H9 (cell line): ENCODE measurements around the gene CHD3. TPM values are rescaled to one million over a fixed set of nuclear protein-coding genes. Genes with fewer than 3 reads are reported as not detected.

Source experiments
- DNase-seq: peaks from one replicate; pipeline ENCODE4 v3.0.0-alpha.2; 2017
- H2AFZ ChIP-seq: one replicate; pipeline ENCODE4 v1.6.1; 2013; ENCODE audit warnings: mild to moderate bottlenecking, low read length, control low read depth, moderate library complexity
- H2AK5ac ChIP-seq: 2 replicates; pipeline ENCODE4 v1.6.1; 2013; ENCODE audit warnings: low read length, control low read depth, mixed read lengths; ENCODE audit not compliant: insufficient read length
- H2BK120ac ChIP-seq: one replicate; pipeline ENCODE4 v1.6.1; 2013; ENCODE audit warnings: low read depth, mild to moderate bottlenecking, low read length, control low read depth, inconsistent platforms; ENCODE audit not compliant: poor library complexity, severe bottlenecking
- H2BK12ac ChIP-seq: 2 replicates; pipeline ENCODE4 v1.6.1; 2013; ENCODE audit warnings: low read length, control low read depth, mixed read lengths, low read depth; ENCODE audit not compliant: insufficient read length
- H2BK15ac ChIP-seq: 2 replicates; pipeline ENCODE4 v1.6.1; 2013; ENCODE audit warnings: low read depth, low read length, control low read depth
- H2BK20ac ChIP-seq: one replicate; pipeline ENCODE4 v1.6.1; 2013; ENCODE audit warnings: low read depth, mild to moderate bottlenecking, low read length, control low read depth, inconsistent platforms; ENCODE audit not compliant: poor library complexity, severe bottlenecking
- H2BK5ac ChIP-seq: 2 replicates; pipeline ENCODE4 v1.6.1; 2013; ENCODE audit warnings: low read length, control low read depth, mixed read lengths; ENCODE audit not compliant: insufficient read length
- H3K14ac ChIP-seq: 2 replicates; pipeline ENCODE4 v1.6.1; 2013; ENCODE audit warnings: low read length, control low read depth; ENCODE audit not compliant: insufficient read depth
- H3K18ac ChIP-seq: 2 replicates; pipeline ENCODE4 v1.6.1; 2013; ENCODE audit warnings: low read depth, mild to moderate bottlenecking, mixed read lengths, low read length, control low read depth; ENCODE audit not compliant: insufficient read length
- H3K23ac ChIP-seq: 2 replicates; pipeline ENCODE4 v1.6.1; 2013; ENCODE audit warnings: low read length, control low read depth, mixed read lengths, low read depth; ENCODE audit not compliant: insufficient read length
- H3K23me2 ChIP-seq: 2 replicates; pipeline ENCODE4 v1.6.1; 2013; ENCODE audit warnings: low read depth, mild to moderate bottlenecking, mixed read lengths, low read length, control low read depth; ENCODE audit not compliant: insufficient read length, poor library complexity, severe bottlenecking
- H3K27ac ChIP-seq: 2 replicates; pipeline ENCODE4 v1.5.1; 2013; ENCODE audit warnings: low read length, control low read depth, mixed read lengths, low read depth; ENCODE audit not compliant: insufficient read length
- H3K27me3 ChIP-seq: 2 replicates; pipeline ENCODE4 v1.6.1; 2013; ENCODE audit warnings: low read length, control low read depth, inconsistent platforms; ENCODE audit not compliant: insufficient read depth
- H3K4ac ChIP-seq: 2 replicates; pipeline ENCODE4 v1.6.1; 2013; ENCODE audit warnings: low read depth, mild to moderate bottlenecking, control low read depth, inconsistent platforms, low read length, moderate library complexity
- H3K4me1 ChIP-seq: 2 replicates; pipeline ENCODE4 v1.6.1; 2013; ENCODE audit warnings: low read length, control low read depth, inconsistent platforms; ENCODE audit not compliant: insufficient read depth
- H3K4me2 ChIP-seq: 2 replicates; pipeline ENCODE4 v1.6.1; 2013; ENCODE audit warnings: low read length, control low read depth, mixed read lengths; ENCODE audit not compliant: insufficient read length, insufficient read depth
- H3K56ac ChIP-seq: 2 replicates; pipeline ENCODE4 v1.6.1; 2013; ENCODE audit warnings: low read depth, mild to moderate bottlenecking, mixed read lengths, low read length, control low read depth; ENCODE audit not compliant: insufficient read length
- H3K79me1 ChIP-seq: 2 replicates; pipeline ENCODE4 v1.6.1; 2013; ENCODE audit warnings: low read depth, mild to moderate bottlenecking, moderate library complexity, low read length, control low read depth, inconsistent platforms; ENCODE audit not compliant: insufficient read depth, poor library complexity, severe bottlenecking
- H3K79me2 ChIP-seq: 2 replicates; pipeline ENCODE4 v1.6.1; 2013; ENCODE audit warnings: low read length, control low read depth, inconsistent platforms; ENCODE audit not compliant: insufficient read depth
- H3K9ac ChIP-seq: 2 replicates; pipeline ENCODE4 v1.6.1; 2013; ENCODE audit warnings: low read length, control low read depth, mixed read lengths; ENCODE audit not compliant: insufficient read length; ENCODE audit errors: extremely low read depth
- H3K9me3 ChIP-seq: one replicate; pipeline ENCODE4 v1.6.1; 2013; ENCODE audit warnings: low read depth, low read length, inconsistent platforms; ENCODE audit not compliant: control insufficient read depth
- H3T11ph ChIP-seq: one replicate; pipeline ENCODE4 v1.6.1; 2013; ENCODE audit warnings: mild to moderate bottlenecking, low read length, control low read depth, inconsistent platforms
- H4K20me1 ChIP-seq: one replicate; pipeline ENCODE4 v1.6.1; 2013; ENCODE audit not compliant: control insufficient read depth, insufficient read length, insufficient read depth
- H4K5ac ChIP-seq: 2 replicates; pipeline ENCODE4 v1.6.1; 2013; ENCODE audit warnings: low read depth, mild to moderate bottlenecking, mixed read lengths, low read length, control low read depth; ENCODE audit not compliant: insufficient read length
- H4K8ac ChIP-seq: replicated peaks from 2 replicates; pipeline ENCODE4 v1.6.1; 2013; ENCODE audit warnings: low read length, control low read depth, mixed read lengths, low read depth; ENCODE audit not compliant: insufficient read length
- H4K91ac ChIP-seq: 2 replicates; pipeline ENCODE4 v1.6.1; 2013; ENCODE audit warnings: low read depth, mild to moderate bottlenecking, moderate library complexity, mixed read lengths, low read length, control low read depth; ENCODE audit not compliant: insufficient read length
- H3K27ac Mint-ChIP-seq, 3 experiments: 2 replicates in 2 of 3; 3 replicates in 1 of 3; pipeline ENCODE4 v1.8.0; 2020 to 2021; ENCODE audit warnings: mixed read lengths in 3 of 3, mild to moderate bottlenecking in 1 of 3, moderate library complexity in 1 of 3
- H3K27me3 Mint-ChIP-seq: 2 replicates; pipeline ENCODE4 v1.8.0; 2021; ENCODE audit warnings: low read depth, mild to moderate bottlenecking, moderate library complexity, mixed read lengths
- H3K36me3 Mint-ChIP-seq, 3 experiments: 2 replicates in 2 of 3; 3 replicates in 1 of 3; pipeline ENCODE4 v1.8.0; 2020 to 2021; ENCODE audit warnings: low read depth in 3 of 3, mixed read lengths in 3 of 3; ENCODE audit not compliant: insufficient read depth in 1 of 3
- H3K4me1 Mint-ChIP-seq, 2 experiments: 2 replicates each; pipeline ENCODE4 v1.8.0; 2020; ENCODE audit warnings: mixed read lengths in 2 of 2
- H3K4me3 Mint-ChIP-seq, 2 experiments: 2 replicates in 1 of 2; 3 replicates in 1 of 2; pipeline ENCODE4 v1.8.0; 2020 to 2021; ENCODE audit warnings: mild to moderate bottlenecking in 2 of 2, mixed read lengths in 2 of 2, moderate library complexity in 1 of 2
- H3K9me3 Mint-ChIP-seq, 2 experiments: 2 replicates in 1 of 2; 3 replicates in 1 of 2; pipeline ENCODE4 v1.8.0; 2020; ENCODE audit warnings: mild to moderate bottlenecking in 2 of 2, mixed read lengths in 2 of 2, moderate library complexity in 1 of 2
- CTCF ChIP-seq: fragments of 200-600 bp; sonication (generic); conservative IDR thresholded peaks from 3 replicates; pipeline ENCODE4 v1.8.0; 2021; ENCODE audit warnings: antibody characterized with exemption, mild to moderate bottlenecking
- WGBS: extraction: QIAGEN DNeasy Blood & Tissue Kit; methylation state at CpG from one replicate; pipeline ENCODE4 v1.1.7; 2013; ENCODE audit warnings: missing lambda C conversion rate, low lambda C conversion rate, mixed read lengths; ENCODE audit not compliant: insufficient read length; ENCODE audit errors: extremely low coverage; 5-methylcytosine and 5-hydroxymethylcytosine counted together
- total RNA-seq: library from RNA; stranded (reverse); gene quantifications from 2 replicates; pipeline ENCODE4 v1.2.1, GENCODE V29; 2021

Gene CHD3
- total RNA-seq, 1 experiment from 2014 or later, result 33.2 TPM

DNA sequence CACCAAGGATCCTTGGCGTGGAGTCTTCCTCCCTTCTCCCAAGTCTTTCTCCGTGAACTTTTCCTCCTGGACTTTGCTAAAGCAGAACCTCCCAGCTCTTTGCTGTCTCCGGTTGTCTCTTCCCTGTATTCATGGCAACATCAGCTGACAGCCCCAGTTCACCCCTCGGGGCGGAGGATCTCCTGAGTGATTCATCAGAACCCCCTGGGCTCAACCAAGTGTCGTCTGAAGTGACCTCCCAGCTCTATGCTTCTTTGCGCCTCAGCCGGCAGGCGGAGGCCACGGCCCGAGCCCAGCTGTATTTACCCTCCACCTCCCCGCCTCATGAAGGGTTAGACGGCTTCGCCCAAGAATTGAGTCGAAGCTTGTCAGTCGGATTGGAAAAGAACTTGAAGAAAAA is 44.4 kb downstream of the CHD3 start:
- Histone ChIP-seq H3K4me1 (no peaks in the 10 kb centered on the region), H3K4me2 (peak overlapping the region; percentile 96), H3K18ac (no peak overlapping the region), H2BK15ac (no peak overlapping the region), H4K8ac (no peak overlapping the region), H2BK120ac (no peak overlapping the region), H3K27ac (no peak overlapping the region), H3K56ac (no peak overlapping the region), H2AK5ac (no peak overlapping the region), H4K20me1 (no peaks in the 10 kb centered on the region), H3K4ac (no peak overlapping the region), H4K91ac (no peak overlapping the region), H3K27me3 (peaks cover 10% of the 10 kb centered on the region; the same call in 1 of the 2 replicates), H2BK12ac (no peak overlapping the region), H3T11ph (no peak overlapping the region), H4K5ac (no peak overlapping the region), H3K23me2 (peaks cover 14% of the 10 kb centered on the region), H3K79me2 (no peaks in the 10 kb centered on the region), H3K23ac (no peak overlapping the region), H2BK5ac (no peak overlapping the region), H2BK20ac (no peak overlapping the region), H3K79me1 (no peaks in the 10 kb centered on the region), H3K9me3 (no peaks in the 10 kb centered on the region), H3K14ac (no peak overlapping the region), H3K9ac (peak overlapping the region; percentile 37), H2AFZ (no peak overlapping the region)
- H3K4me3 Mint-ChIP-seq, result peak overlapping the region; percentile 93 to 94
- peaks cover 4 to 29% (median 25%) of the 10 kb centered on the region in 3 experiments; a peak in 5 of 7 replicates for H3K36me3 Mint-ChIP-seq
- peak overlapping the region in 1 of 3 experiments; percentile 45; a peak in 1 of 7 replicates for H3K27ac Mint-ChIP-seq
- H3K4me1 Mint-ChIP-seq, result peaks cover 27 to 28% of the 10 kb centered on the region in 2 experiments
- H3K9me3 Mint-ChIP-seq, result no peaks in the 10 kb centered on the region
- WGBS, result no CpG with 5 or more reads among the region's 16 CpGs
- peaks cover 21% of the 10 kb centered on the region for H3K27me3 Mint-ChIP-seq
- peak; percentile 67 for DNase-seq
- peak; percentile 23; the same call in 2 of the 3 replicates for TF ChIP-seq CTCF
